Parathyroid adenoma (tissue), 2 donors: Measurements from ENCODE around the gene HLA-DRB1.
"Not testable (repeated sequence)": the region's sequence is repeated elsewhere in the genome, so short reads cannot be mapped to it uniquely, and the experiment has no call there.

Source experiments
- H2AFZ ChIP-seq: fragments of 300-600 bp; sonication (generic); one replicate; pipeline ENCODE4 v1.7.0; 2017; ENCODE audit warnings: antibody characterized with exemption, mild to moderate bottlenecking
- H3K27ac ChIP-seq: fragments of 300-600 bp; sonication (generic); one replicate; pipeline ENCODE4 v1.7.0; 2017
- H3K27me3 ChIP-seq: fragments of 300-600 bp; sonication (generic); one replicate; pipeline ENCODE4 v1.7.0; 2017; ENCODE audit warnings: low read length; ENCODE audit not compliant: control insufficient read depth, insufficient read depth
- H3K36me3 ChIP-seq: fragments of 300-600 bp; sonication (generic); one replicate; pipeline ENCODE4 v1.7.0; 2017; ENCODE audit warnings: low read length; ENCODE audit not compliant: control insufficient read depth, insufficient read depth
- H3K4me1 ChIP-seq: fragments of 300-600 bp; sonication (generic); one replicate; pipeline ENCODE4 v1.7.0; 2017; ENCODE audit warnings: control low read depth
- H3K4me2 ChIP-seq: fragments of 300-600 bp; sonication (generic); one replicate; pipeline ENCODE4 v1.7.0; 2017; ENCODE audit warnings: low read length
- H3K4me3 ChIP-seq: fragments of 300-600 bp; sonication (generic); one replicate; pipeline ENCODE4 v1.7.0; 2017; ENCODE audit warnings: low read depth, low read length
- H3K79me2 ChIP-seq: fragments of 300-600 bp; sonication (generic); one replicate; pipeline ENCODE4 v1.7.0; 2017; ENCODE audit warnings: control low read depth
- H3K9ac ChIP-seq: fragments of 300-600 bp; sonication (generic); one replicate; pipeline ENCODE4 v1.7.0; 2017; ENCODE audit warnings: mild to moderate bottlenecking
- H3K9me3 ChIP-seq: fragments of 300-600 bp; sonication (generic); one replicate; pipeline ENCODE4 v1.7.0; 2017; ENCODE audit warnings: low read length; ENCODE audit not compliant: control insufficient read depth
- TF ChIP-seq, protein P1 (sequence below): fragments of 300-600 bp; sonication (generic); IDR thresholded peaks from one replicate; pipeline ENCODE4 v1.7.0; 2017; ENCODE audit warnings: antibody characterized with exemption, mild to moderate bottlenecking
- donor health status: primary hyperparathyroidism.

HLA-DRB1 gene

DNA sequence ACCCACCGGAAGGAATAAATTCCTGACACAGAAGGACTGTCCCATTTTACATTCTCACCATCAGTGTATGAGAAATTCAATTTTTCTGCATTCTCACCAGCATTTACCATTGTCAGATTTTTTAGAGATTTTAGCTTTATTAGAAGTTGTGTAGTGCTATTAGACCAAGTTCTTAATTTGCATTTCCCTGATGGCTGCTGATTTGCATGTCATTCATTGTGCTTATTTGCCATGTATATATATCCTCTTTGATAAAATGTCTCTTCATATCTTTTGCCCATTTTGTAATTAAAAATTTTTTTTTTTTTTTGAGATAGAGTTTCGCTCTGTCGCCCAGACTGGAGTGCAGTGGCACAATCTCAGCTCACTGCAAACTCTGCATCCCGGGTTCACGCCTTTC lies 49.8 kb downstream of the HLA-DRB1 start:
- no peak overlapping the region for H3K4me3 ChIP-seq
- H3K36me3 ChIP-seq, result no peaks in the 10 kb centered on the region
- H3K79me2 ChIP-seq, result no peaks in the 10 kb centered on the region
- H3K9ac ChIP-seq, result no peak overlapping the region
- TF ChIP-seq, protein P1, sequence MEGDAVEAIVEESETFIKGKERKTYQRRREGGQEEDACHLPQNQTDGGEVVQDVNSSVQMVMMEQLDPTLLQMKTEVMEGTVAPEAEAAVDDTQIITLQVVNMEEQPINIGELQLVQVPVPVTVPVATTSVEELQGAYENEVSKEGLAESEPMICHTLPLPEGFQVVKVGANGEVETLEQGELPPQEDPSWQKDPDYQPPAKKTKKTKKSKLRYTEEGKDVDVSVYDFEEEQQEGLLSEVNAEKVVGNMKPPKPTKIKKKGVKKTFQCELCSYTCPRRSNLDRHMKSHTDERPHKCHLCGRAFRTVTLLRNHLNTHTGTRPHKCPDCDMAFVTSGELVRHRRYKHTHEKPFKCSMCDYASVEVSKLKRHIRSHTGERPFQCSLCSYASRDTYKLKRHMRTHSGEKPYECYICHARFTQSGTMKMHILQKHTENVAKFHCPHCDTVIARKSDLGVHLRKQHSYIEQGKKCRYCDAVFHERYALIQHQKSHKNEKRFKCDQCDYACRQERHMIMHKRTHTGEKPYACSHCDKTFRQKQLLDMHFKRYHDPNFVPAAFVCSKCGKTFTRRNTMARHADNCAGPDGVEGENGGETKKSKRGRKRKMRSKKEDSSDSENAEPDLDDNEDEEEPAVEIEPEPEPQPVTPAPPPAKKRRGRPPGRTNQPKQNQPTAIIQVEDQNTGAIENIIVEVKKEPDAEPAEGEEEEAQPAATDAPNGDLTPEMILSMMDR, result no peak
- no peaks in the 10 kb centered on the region for H3K27me3 ChIP-seq
- H3K4me2 ChIP-seq, result no peak overlapping the region
- H3K4me1 ChIP-seq, result no peaks in the 10 kb centered on the region
- H2AFZ ChIP-seq, result no peak overlapping the region
- H3K9me3 ChIP-seq, result no peaks in the 10 kb centered on the region
- no peak overlapping the region for H3K27ac ChIP-seq

DNA sequence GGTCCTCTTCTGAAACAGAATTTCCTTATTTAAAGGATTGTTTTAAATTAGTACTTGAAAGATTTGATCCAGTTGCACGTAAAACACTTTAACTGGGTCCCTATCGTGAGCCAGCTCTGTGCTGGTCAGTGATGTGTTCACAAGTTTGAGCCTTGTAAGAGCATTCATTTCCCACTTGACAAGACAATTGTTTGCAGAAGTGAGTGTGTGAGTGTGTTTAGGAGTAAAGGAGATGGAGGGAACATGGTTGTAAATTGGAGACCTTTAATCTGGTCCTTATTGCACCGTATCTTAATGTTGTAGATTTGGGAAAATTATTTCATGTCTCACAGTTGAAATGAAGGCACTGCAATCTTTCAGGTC lies 59.2 kb downstream of the HLA-DRB1 start:
- not testable (repeated sequence) for H3K36me3 ChIP-seq, H2AFZ ChIP-seq, H3K4me2 ChIP-seq, H3K27me3 ChIP-seq, H3K4me3 ChIP-seq, H3K9ac ChIP-seq, H3K79me2 ChIP-seq, H3K9me3 ChIP-seq, H3K4me1 ChIP-seq, H3K27ac ChIP-seq

- Histone ChIP-seq H3K27ac (no peak within 1 kb of the TSS), H3K9ac (no peak within 1 kb of the TSS)
Measured at GRCh38 chr6:32529697-32530430, 59.8 kb downstream of the HLA-DRB1 start, which contains the start of gene HLA-DRB5. Gene HLA-DRB5 (minus strand): TSS chr6:32530287. CDS start chr6:32530224, 63 bp downstream.

More at GRCh38 chr6:32529697-32530430, 59.8 kb downstream of the HLA-DRB1 start, which contains the start of gene HLA-DRB5:
- Histone ChIP-seq H3K4me2 (no peak within 1 kb of the TSS), H3K4me1 (no peaks in the 10 kb centered on the region), H3K9me3 (no peaks in the 10 kb centered on the region), H3K36me3 (no peaks in the 10 kb centered on the region), H3K79me2 (no peaks in the 10 kb centered on the region), H3K27me3 (no peaks in the 10 kb centered on the region), H3K4me3 (no peak within 1 kb of the TSS), H2AFZ (no peak within 1 kb of the TSS)
- TF ChIP-seq, protein P1, result no peak
